ENCODE measurements around the gene EXT2.

The EXT2 gene

DNA sequence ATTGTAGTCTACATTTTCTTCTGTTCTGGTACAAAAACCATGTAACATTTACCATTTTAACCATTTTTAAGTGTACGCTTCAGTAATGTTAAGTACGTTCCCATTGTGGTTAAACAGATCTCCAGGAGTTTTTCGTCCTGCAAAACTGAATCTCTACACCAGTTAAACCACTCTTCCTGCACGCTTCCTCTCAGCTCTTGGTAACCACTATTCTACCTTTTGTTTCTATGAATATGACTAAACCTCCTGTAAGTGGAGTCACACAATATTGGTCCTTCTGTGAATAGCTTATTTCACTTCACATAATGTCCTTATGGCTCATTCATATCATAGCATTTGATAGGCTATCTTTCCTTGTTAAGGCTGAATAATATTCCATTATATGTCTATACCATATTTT is 7.1 kb upstream of the EXT2 start:
- H3K9ac ChIP-seq (ENCODE audit: low read length): no peak overlapping the region
- H3K4me1 ChIP-seq (ENCODE audit: control insufficient read depth, insufficient read depth, low read length): no peaks in the 10 kb centered on the region
- peaks cover 4% of the 10 kb centered on the region for H3K9me3 ChIP-seq (ENCODE audit: control insufficient read depth, low read length)
- H3K4me3 ChIP-seq (ENCODE audit: low read length): no peak overlapping the region
- DNase-seq (ENCODE audit: low read depth): no peak
- H3K36me3 ChIP-seq (ENCODE audit: control insufficient read depth, insufficient read depth, low read length, severe bottlenecking): peaks cover 4% of the 10 kb centered on the region
- no peaks in the 10 kb centered on the region for H3K27me3 ChIP-seq (replicated peaks; ENCODE audit: control insufficient read depth, insufficient read depth, low read length)

DNA sequence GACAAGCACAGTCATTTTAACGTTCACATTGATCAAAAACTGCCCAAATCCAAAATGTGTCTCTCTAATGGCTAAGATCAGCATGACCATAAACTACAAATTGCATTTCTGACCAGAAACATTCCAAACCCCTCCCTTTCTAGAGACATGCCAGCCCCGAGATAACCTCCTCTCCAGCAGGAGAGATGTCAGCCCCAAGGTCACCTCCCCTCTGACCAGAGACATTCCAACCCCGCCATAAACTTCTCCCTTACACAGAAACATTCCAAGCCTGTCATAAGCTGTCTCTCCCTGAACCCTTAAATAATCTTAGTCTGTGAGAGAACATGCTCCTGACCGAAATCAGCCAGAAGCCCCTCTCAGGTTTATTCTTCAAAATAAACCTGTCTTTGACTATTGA is 6.6 kb upstream of the EXT2 start:
- no peak overlapping the region for H3K9ac ChIP-seq (ENCODE audit: low read length)
- no peak for DNase-seq (ENCODE audit: low read depth)
- H3K36me3 ChIP-seq (ENCODE audit: control insufficient read depth, insufficient read depth, low read length, severe bottlenecking): peaks cover under 1% of the 10 kb centered on the region
- no peaks in the 10 kb centered on the region for H3K27me3 ChIP-seq (replicated peaks; ENCODE audit: control insufficient read depth, insufficient read depth, low read length)
- H3K4me3 ChIP-seq (ENCODE audit: low read length): no peak overlapping the region
- H3K4me1 ChIP-seq (ENCODE audit: control insufficient read depth, insufficient read depth, low read length): no peaks in the 10 kb centered on the region
- peaks cover 4% of the 10 kb centered on the region for H3K9me3 ChIP-seq (ENCODE audit: control insufficient read depth, low read length)

DNA sequence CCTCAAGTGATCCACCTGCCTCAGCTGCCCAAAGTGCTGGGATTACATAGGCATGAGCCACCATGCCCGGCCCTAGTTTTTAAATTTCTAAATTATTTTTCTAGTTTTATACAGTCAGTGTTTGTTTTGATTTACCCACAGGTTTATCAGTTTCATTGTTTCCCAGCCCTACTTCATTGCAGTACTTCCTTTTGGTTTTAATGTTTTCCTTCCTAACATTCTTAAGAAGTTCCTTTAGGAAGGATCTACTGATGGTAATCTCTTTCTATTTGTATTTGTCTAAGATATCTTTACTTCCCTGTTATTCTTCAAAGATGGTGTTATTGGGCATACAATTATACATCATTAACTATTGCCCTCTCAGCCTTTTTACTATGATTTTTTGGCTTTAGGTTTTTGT is 4.9 kb upstream of the EXT2 start:
- no peak for DNase-seq (ENCODE audit: low read depth)
- no peaks in the 10 kb centered on the region for H3K27me3 ChIP-seq (replicated peaks; ENCODE audit: control insufficient read depth, insufficient read depth, low read length)
- H3K36me3 ChIP-seq (ENCODE audit: control insufficient read depth, insufficient read depth, low read length, severe bottlenecking): no peaks in the 10 kb centered on the region
- no peak overlapping the region for H3K9ac ChIP-seq (ENCODE audit: low read length)
- peaks cover 3% of the 10 kb centered on the region for H3K4me1 ChIP-seq (ENCODE audit: control insufficient read depth, insufficient read depth, low read length)
- H3K9me3 ChIP-seq (ENCODE audit: control insufficient read depth, low read length): peaks cover under 1% of the 10 kb centered on the region
- H3K4me3 ChIP-seq (ENCODE audit: low read length): no peak overlapping the region

DNA sequence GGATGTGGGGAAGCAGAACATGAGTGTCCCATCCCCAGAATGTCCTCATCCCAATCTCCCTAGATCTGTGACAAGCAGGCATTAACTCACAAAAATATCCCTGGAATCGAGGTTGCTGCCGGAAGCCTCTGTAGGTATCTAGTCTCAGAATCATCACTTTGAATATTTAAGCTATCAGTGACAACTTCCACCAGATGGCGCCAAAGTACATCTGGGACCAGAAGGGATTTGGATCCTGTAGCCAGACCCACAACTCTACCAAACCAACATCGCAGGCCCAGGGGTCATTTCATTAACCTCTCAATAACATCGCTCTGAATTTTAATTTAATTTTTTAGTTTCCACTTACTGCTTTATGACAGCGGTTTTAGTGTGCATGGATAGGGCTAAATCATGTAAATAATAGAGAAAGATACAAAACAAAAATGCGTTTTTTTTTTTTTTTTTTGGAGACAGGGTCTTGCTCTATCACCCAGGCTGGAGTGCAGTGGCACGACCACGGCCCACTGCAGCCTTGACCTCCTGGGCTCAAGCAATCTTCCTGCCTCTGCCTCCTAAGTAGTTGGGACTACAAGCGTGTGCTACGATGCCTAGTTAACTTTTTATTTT is 1.1 kb upstream of the EXT2 start:
- no peaks in the 10 kb centered on the region for H3K27me3 ChIP-seq (replicated peaks; ENCODE audit: control insufficient read depth, insufficient read depth, low read length)
- peaks cover 11% of the 10 kb centered on the region for H3K4me1 ChIP-seq (ENCODE audit: control insufficient read depth, insufficient read depth, low read length)
- no peak overlapping the region for H3K9ac ChIP-seq (ENCODE audit: low read length)
- H3K9me3 ChIP-seq (ENCODE audit: control insufficient read depth, low read length): no peaks in the 10 kb centered on the region
- H3K36me3 ChIP-seq (ENCODE audit: control insufficient read depth, insufficient read depth, low read length, severe bottlenecking): no peaks in the 10 kb centered on the region
- peak; percentile 96 for DNase-seq (ENCODE audit: low read depth)
- H3K4me3 ChIP-seq (ENCODE audit: low read length): no peak overlapping the region

DNA sequence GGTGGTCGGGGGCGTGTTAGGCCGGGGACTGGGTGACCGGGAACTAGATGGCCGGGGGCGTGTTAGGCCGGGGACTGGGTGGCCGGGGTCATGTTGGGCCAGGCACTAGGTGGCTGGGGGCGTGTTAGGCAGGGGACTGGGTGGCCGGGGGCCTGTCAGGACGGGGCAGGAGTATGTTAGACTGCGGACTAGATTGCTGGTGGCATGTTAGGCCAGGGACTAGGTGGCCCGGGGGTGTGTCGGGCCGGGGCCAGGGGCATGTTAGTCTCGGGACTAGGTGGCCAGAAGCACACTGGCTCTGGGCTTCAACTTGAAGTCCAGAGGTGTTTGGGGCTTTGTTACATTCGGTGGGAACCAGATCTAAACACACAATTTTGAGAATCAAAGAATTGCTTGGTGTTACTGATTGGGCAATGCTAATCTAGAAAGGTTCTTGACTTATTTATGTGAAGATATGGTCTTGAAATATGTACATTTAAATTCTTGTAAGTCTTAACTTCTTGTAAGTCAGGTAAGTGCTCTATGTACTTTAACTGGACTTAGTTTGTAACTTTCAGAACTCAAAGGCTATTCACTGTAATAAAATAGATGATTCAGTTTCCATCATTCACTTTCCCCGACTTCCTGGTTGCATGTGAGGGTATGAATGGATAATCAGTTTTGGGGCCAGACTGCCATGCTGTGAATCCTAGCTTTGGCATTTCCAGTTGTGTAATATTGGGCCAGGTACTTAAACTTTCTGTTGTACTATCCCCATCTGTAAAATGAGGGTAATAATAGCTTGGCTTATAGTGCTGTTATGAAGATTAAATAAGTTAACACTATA is 1.1 kb downstream of the EXT2 start:
- Histone ChIP-seq H3K4me3 (ENCODE audit: low read length) (peak overlapping the region; percentile 89), H3K9me3 (ENCODE audit: control insufficient read depth, low read length) (no peaks in the 10 kb centered on the region), H3K36me3 (ENCODE audit: control insufficient read depth, insufficient read depth, low read length, severe bottlenecking) (no peaks in the 10 kb centered on the region), H3K9ac (ENCODE audit: low read length) (peak overlapping the region; percentile 91), H3K27me3 (replicated peaks; ENCODE audit: control insufficient read depth, insufficient read depth, low read length) (no peaks in the 10 kb centered on the region), H3K4me1 (ENCODE audit: control insufficient read depth, insufficient read depth, low read length) (peaks cover 19% of the 10 kb centered on the region)
- DNase-seq (ENCODE audit: low read depth): peak; percentile 34

DNA sequence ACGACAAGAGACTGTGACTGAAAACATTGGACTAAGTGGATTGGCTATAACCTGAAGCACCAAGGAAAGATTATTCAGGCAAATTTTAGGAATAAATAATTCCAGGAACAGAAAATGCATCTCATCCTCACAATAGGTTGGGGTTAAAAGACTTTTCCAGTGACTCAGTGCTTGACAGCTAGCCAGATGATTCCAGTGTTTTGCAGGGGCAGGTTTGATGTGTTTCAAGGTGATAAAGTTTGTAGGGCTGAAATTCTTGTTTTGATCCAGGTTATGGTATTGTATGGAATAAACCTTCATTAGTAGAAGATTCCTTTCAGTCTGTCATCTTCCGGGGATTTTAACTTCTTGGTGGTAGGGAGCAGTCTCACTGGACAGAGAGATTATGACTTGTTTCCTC is 2.3 kb downstream of the EXT2 start:
- Histone ChIP-seq H3K9me3 (ENCODE audit: control insufficient read depth, low read length) (no peaks in the 10 kb centered on the region), H3K36me3 (ENCODE audit: control insufficient read depth, insufficient read depth, low read length, severe bottlenecking) (no peaks in the 10 kb centered on the region), H3K9ac (ENCODE audit: low read length) (no peak overlapping the region), H3K4me3 (ENCODE audit: low read length) (no peak overlapping the region), H3K27me3 (replicated peaks; ENCODE audit: control insufficient read depth, insufficient read depth, low read length) (no peaks in the 10 kb centered on the region), H3K4me1 (ENCODE audit: control insufficient read depth, insufficient read depth, low read length) (peaks cover 19% of the 10 kb centered on the region)
- DNase-seq (ENCODE audit: low read depth): no peak

DNA sequence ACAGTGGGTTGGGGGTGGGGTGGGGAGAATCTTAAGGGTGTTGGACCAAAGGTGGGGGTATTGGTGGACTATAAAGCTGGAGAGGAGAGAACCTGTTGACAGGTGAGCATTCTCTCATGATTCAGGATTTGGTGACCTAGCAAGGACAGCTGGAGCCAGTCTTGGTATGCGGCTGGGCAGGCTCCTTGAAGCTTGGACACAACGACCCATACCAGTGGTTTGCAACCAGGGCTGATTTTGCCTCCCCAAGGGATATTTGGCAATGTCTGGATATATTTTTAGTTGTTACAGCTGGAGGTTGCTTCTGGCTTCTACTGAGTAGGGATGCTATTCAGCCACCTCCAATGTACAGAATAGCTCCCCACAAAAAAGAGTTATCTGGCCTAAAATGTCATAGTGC is 5.6 kb downstream of the EXT2 start:
- Histone ChIP-seq H3K9me3 (ENCODE audit: control insufficient read depth, low read length) (no peaks in the 10 kb centered on the region), H3K4me1 (ENCODE audit: control insufficient read depth, insufficient read depth, low read length) (peaks cover 22% of the 10 kb centered on the region), H3K27me3 (replicated peaks; ENCODE audit: control insufficient read depth, insufficient read depth, low read length) (no peaks in the 10 kb centered on the region), H3K4me3 (ENCODE audit: low read length) (no peak overlapping the region), H3K36me3 (ENCODE audit: control insufficient read depth, insufficient read depth, low read length, severe bottlenecking) (no peaks in the 10 kb centered on the region), H3K9ac (ENCODE audit: low read length) (no peak overlapping the region)
- no peak for DNase-seq (ENCODE audit: low read depth)

DNA sequence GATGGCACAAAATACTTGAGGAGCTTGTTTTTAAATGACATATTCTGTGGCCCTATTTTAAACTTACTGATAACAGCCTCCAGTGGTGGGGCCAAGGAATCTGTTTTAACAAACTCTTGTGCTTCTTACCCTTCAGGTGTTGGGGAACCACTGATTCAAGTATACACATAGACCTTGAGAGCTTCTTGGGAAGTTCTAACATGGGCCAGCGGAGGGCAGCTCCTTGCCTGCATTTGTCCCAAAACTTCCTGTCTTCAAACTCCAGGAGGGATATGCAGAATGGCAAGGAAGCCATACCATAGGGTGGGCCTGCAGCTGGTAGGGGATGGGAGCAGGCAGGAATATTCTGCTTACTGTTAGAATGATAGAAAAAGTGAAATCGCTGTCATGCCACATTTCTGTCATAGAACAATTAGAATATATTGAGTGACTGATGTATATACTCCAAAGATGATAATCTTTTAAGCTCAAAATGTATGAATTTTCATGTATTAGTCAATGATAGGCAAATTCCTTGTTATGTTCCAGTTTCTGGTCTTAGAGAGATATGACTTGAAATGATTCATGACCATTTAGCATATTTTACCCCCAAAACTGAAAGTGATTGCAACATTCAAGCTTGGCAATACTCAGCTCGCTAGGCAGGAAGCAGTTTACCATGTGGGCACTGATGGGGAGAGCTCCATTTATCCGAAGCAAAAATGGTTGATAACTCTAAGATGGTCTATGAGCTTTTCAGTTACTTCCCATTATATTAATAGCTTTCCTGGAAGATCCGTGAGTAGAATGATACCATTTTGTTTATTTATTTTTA is 9.2 kb downstream of the EXT2 start:
- peak; percentile 61 for DNase-seq (ENCODE audit: low read depth)
- H3K9me3 ChIP-seq (ENCODE audit: control insufficient read depth, low read length): no peaks in the 10 kb centered on the region

DNA sequence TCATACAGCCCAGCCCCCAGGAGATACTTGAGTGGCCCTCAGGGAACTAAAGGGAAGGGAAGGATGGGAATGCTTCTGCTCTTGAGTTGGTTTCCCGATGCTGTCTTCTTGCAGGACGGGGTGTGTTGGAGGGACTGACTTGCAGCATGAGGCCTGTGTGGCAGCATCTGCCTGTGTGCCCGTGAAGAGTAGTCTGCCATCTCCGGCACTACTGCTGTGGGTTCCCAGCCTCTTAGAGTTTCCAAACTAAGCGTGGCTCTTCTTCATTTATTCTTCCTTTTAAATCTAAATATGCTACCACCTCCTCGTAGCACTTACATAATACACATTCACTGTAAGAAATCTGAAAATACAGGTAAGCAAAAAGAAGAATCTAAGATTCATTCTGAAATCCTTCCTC is 12.8 kb downstream of the EXT2 start:
- H3K27me3 ChIP-seq (replicated peaks; ENCODE audit: control insufficient read depth, insufficient read depth, low read length): no peaks in the 10 kb centered on the region
- no peak for DNase-seq (ENCODE audit: low read depth)
- H3K4me1 ChIP-seq (ENCODE audit: control insufficient read depth, insufficient read depth, low read length): peaks cover 6% of the 10 kb centered on the region
- H3K4me3 ChIP-seq (ENCODE audit: low read length): no peak overlapping the region
- no peak overlapping the region for H3K9ac ChIP-seq (ENCODE audit: low read length)
- H3K9me3 ChIP-seq (ENCODE audit: control insufficient read depth, low read length): no peaks in the 10 kb centered on the region
- peaks cover 32% of the 10 kb centered on the region for H3K36me3 ChIP-seq (ENCODE audit: control insufficient read depth, insufficient read depth, low read length, severe bottlenecking)

More for the DNA sequence above, 9.2 kb downstream of the EXT2 start:
- Histone ChIP-seq H3K27me3 (replicated peaks; ENCODE audit: control insufficient read depth, insufficient read depth, low read length) (no peaks in the 10 kb centered on the region), H3K4me1 (ENCODE audit: control insufficient read depth, insufficient read depth, low read length) (peaks cover 15% of the 10 kb centered on the region), H3K9ac (ENCODE audit: low read length) (no peak overlapping the region), H3K36me3 (ENCODE audit: control insufficient read depth, insufficient read depth, low read length, severe bottlenecking) (peaks cover 22% of the 10 kb centered on the region), H3K4me3 (ENCODE audit: low read length) (no peak overlapping the region)

DNA sequence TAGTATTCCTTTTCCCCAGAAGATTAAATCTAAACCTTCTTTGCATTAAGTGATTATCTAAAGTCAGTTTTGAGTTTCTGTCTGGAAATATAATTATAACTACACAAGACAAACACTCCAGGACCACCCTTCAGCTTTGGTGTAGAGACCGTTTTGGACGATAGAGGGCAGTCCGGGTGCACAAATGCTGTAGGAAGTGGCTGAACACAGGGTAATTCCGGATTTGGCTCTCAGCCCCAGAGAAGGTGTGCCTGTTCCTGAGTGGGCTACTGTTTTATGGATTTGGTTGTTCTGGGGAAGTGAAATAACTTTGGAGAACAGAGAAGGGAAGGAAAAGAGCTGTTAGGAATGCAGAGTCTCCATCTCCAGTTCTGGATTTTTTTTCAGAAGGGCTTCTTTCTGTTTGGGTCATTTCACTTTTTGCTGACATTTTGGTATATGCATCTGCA is 14.8 kb downstream of the EXT2 start:
- peaks cover 46% of the 10 kb centered on the region for H3K36me3 ChIP-seq (ENCODE audit: control insufficient read depth, insufficient read depth, low read length, severe bottlenecking)
- DNase-seq (ENCODE audit: low read depth): peak; percentile 77

More for the DNA sequence above, 14.8 kb downstream of the EXT2 start:
- Histone ChIP-seq H3K4me3 (ENCODE audit: low read length) (no peak overlapping the region), H3K4me1 (ENCODE audit: control insufficient read depth, insufficient read depth, low read length) (no peaks in the 10 kb centered on the region), H3K27me3 (replicated peaks; ENCODE audit: control insufficient read depth, insufficient read depth, low read length) (no peaks in the 10 kb centered on the region), H3K9me3 (ENCODE audit: control insufficient read depth, low read length) (no peaks in the 10 kb centered on the region), H3K9ac (ENCODE audit: low read length) (no peak overlapping the region)
